Stomach (tissue), 9 donors: ENCODE measurements around the gene PLXNB3. TPM values are rescaled to one million over a fixed set of nuclear protein-coding genes. Genes with fewer than 3 reads are reported as not detected.

Source experiments
- DNase-seq, 2 donors: peaks; one replicate each; pipeline versions ENCODE4 v3.0.0 to v3.0.0-alpha.2; 2013 to 2019
- H3K27ac ChIP-seq, 5 donors: fragments of 200-600 bp in 4 of 5; sonication (generic) in 4 of 5; one replicate each; pipeline ENCODE4 v1.5.1; 2013 to 2019; ENCODE audit warnings: mild to moderate bottlenecking in 1 of 5, moderate library complexity in 1 of 5
- H3K27me3 ChIP-seq, 3 donors: fragments of 200-600 bp; sonication (generic); one replicate each; pipeline ENCODE4 v1.5.1; 2017 to 2019; ENCODE audit warnings: mixed run types in 1 of 3
- H3K36me3 ChIP-seq, 4 donors: fragments of 200-600 bp; sonication (generic); 1 replicate in 3 of 4; 2 replicates in 1 of 4; pipeline ENCODE4 v1.5.1; 2016 to 2019
- H3K4me1 ChIP-seq, 4 donors: fragments of 200-600 bp; sonication (generic); one replicate each; pipeline ENCODE4 v1.5.1; 2016 to 2019
- H3K4me3 ChIP-seq, 4 donors: fragments of 200-600 bp; sonication (generic) in 3 of 4; one replicate each; pipeline ENCODE4 v1.5.1; 2016 to 2019; ENCODE audit warnings: mild to moderate bottlenecking in 1 of 4
- H3K9me3 ChIP-seq, 4 donors: fragments of 200-600 bp; sonication (generic); one replicate each; pipeline ENCODE4 v1.5.1; 2016 to 2019
- CTCF ChIP-seq, 7 experiments: fragments of 450-650 bp in 4 of 7; fragments of 200-600 bp in 3 of 7; sonication (generic) in 3 of 7; IDR thresholded peaks; one replicate each; pipeline ENCODE4 v1.5.1; 2016 to 2019; ENCODE audit warnings: antibody characterized with exemption in 7 of 7, control low read depth in 2 of 7, mild to moderate bottlenecking in 1 of 7
- EP300 ChIP-seq: sonication (generic); formaldehyde crosslinking; IDR thresholded peaks from one replicate; pipeline ENCODE4 v1.6.1; 2017; ENCODE audit warnings: antibody characterized with exemption
- POLR2A ChIP-seq, 4 donors: fragments of 450-650 bp; IDR thresholded peaks; one replicate each; pipeline ENCODE4 v1.6.1; 2016; ENCODE audit warnings: antibody characterized with exemption in 4 of 4, control low read depth in 2 of 4, mild to moderate bottlenecking in 1 of 4, moderate library complexity in 1 of 4
- POLR2AphosphoS5 ChIP-seq, 3 donors: sonication (generic); formaldehyde crosslinking; IDR thresholded peaks; one replicate each; pipeline ENCODE4 v1.6.1; 2016; ENCODE audit warnings: antibody characterized with exemption in 3 of 3
- WGBS, 5 donors: extraction: QIAGEN DNeasy Blood & Tissue Kit in 3 of 5; methylation state at CpG; one replicate each; pipeline versions ENCODE4 v1.1.5 to v1.1.7; 2013 to 2018; 5-methylcytosine and 5-hydroxymethylcytosine counted together
- intact Hi-C: fragments of 100-400 bp; cut with DNase I; formaldehyde crosslinking; loops from one replicate; pipeline ENCODE4 v1.15.1; 2023; ENCODE audit warnings: low total_unique reads
- polyA plus RNA-seq, 3 donors: library from polyadenylated mRNA; stranded (reverse); fragments of 200-250 nt; gene quantifications; one replicate each; pipeline ENCODE4 v1.2.3, GENCODE V29; 2013
- total RNA-seq, 5 donors: library from RNA; depleted of rRNA; stranded (reverse); fragments of >200 nt; gene quantifications; one replicate each; pipeline versions ENCODE4 v1.1.0 to v1.2.3, GENCODE V29; 2014 to 2016
- donor health status: healthy with polysubstance abuse.
- donor health status: Bipolar disorder and iron deficiency.
- donor health status: healthy.

The PLXNB3 gene
- total and polyA plus RNA-seq, 8 donors: 1.8 to 49.2 (median 8.9) TPM

- intact Hi-C loops: no loop called here
- Histone ChIP-seq H3K9me3 (peaks cover 0 to 31% (median 11%) of the 10 kb centered on the region in 4 donors), H3K27ac (no peak overlapping the region), H3K27me3 (no peaks in the 10 kb centered on the region), H3K4me1 (peaks cover 5 to 14% (median 10%) of the 10 kb centered on the region in 4 donors), H3K36me3 (peaks cover 4 to 37% (median 29%) of the 10 kb centered on the region in 4 donors), H3K4me3 (no peak overlapping the region)
- TF ChIP-seq CTCF (IDR thresholded peaks at IDR 0.05): no peak
- DNase-seq: no peak
- 74 to 86% (median 79%) methylated on average over 7 of the region's 7 CpGs for WGBS, 5 donors
These were observed 36.7 kb downstream of the PLXNB3 start for GRCh38 chrX:153800746-153801145.

- 64 to 84% (median 78%) methylated on average over 4 to 8 of the region's 8 CpGs; no CpG with 5 or more reads in 1 of the 5 donors for WGBS, 5 donors
- intact Hi-C loops: no loop called here
- H3K4me1 ChIP-seq: peaks cover 0 to 4% (median 2%) of the 10 kb centered on the region in 4 donors
- no peak for DNase-seq
- H3K9me3 ChIP-seq: peaks cover 0 to 22% (median 6%) of the 10 kb centered on the region in 4 donors
- H3K4me3 ChIP-seq: no peak overlapping the region
- H3K27ac ChIP-seq: no peak overlapping the region
- peaks cover 4 to 33% (median 26%) of the 10 kb centered on the region in 4 donors for H3K36me3 ChIP-seq
- H3K27me3 ChIP-seq: no peaks in the 10 kb centered on the region
- TF ChIP-seq CTCF (IDR thresholded peaks at IDR 0.05) (no peak), POLR2AphosphoS5 (IDR thresholded peaks at IDR 0.05) (no peak), POLR2A (IDR thresholded peaks at IDR 0.05) (no peak), EP300 (no peak)
These were observed 37.6 kb downstream of the PLXNB3 start for GRCh38 chrX:153801669-153802068.

GRCh38 chrX:153802513-153803045 lies 38.5 kb downstream of the PLXNB3 start:
- intact Hi-C loops: no loop called here
- DNase-seq: no peak
- WGBS, 5 donors: 53 to 77% (median 73%) methylated on average over 14 of the region's 14 CpGs
- Histone ChIP-seq H3K4me1 (no peaks in the 10 kb centered on the region), H3K9me3 (peaks cover 0 to 13% (median 2%) of the 10 kb centered on the region in 4 donors), H3K27me3 (no peaks in the 10 kb centered on the region), H3K4me3 (no peak overlapping the region), H3K27ac (no peak overlapping the region), H3K36me3 (peaks cover 0 to 24% (median 18%) of the 10 kb centered on the region in 4 donors)
- TF ChIP-seq POLR2AphosphoS5 (IDR thresholded peaks at IDR 0.05) (no peak), EP300 (no peak), POLR2A (IDR thresholded peaks at IDR 0.05) (no peak), CTCF (IDR thresholded peaks at IDR 0.05) (no peak)

GRCh38 chrX:153803211-153804099 lies 39.4 kb downstream of the PLXNB3 start:
- no peaks in the 10 kb centered on the region for H3K4me1 ChIP-seq
- DNase-seq: no peak
- no peaks in the 10 kb centered on the region for H3K27me3 ChIP-seq
- intact Hi-C loops: no loop called here
- WGBS, 5 donors: 94 to 98% (median 95%) methylated on average over 12 to 87 of the region's 87 CpGs
- no peak for TF ChIP-seq POLR2A (IDR thresholded peaks at IDR 0.05)
- TF ChIP-seq CTCF (IDR thresholded peaks at IDR 0.05): no peak
- no peak for TF ChIP-seq EP300
- TF ChIP-seq POLR2AphosphoS5 (IDR thresholded peaks at IDR 0.05): no peak
- no peak overlapping the region for H3K4me3 ChIP-seq
- no peak overlapping the region for H3K27ac ChIP-seq
- peaks cover 0 to 15% (median 9%) of the 10 kb centered on the region in 4 donors for H3K36me3 ChIP-seq
- H3K9me3 ChIP-seq: peaks cover 0 to 4% (median 0%) of the 10 kb centered on the region in 4 donors
